Raji (cell line): Measurements from ENCODE around the gene GPC6.

ENCODE experiments used
- POLR2A ChIP-seq: IDR thresholded peaks from 2 replicates; pipeline ENCODE4 v1.6.1; 2011; ENCODE audit warnings: low read depth, low read length, control low read depth; ENCODE audit not compliant: insufficient read depth

Gene GPC6

DNA sequence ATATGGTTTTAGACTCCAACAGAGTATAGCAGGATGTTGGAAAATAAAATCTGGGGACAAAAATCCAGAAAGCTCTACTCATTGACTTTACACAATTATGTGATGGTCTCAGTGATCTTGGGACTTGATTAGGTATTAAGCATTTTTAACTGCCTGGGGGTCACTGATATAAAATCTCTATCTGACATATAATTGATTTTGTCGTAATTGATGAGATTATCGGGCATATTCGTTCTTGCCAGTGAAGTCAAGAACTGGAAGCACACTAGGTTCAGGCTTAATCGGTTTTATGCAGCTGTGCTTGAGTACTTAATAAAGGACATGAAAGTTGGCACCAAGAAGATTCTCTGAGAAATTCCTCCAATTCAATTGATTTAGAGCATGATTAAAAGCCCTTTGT, 862.1 kb downstream of the GPC6 start:
- TF ChIP-seq POLR2A: no peak

DNA sequence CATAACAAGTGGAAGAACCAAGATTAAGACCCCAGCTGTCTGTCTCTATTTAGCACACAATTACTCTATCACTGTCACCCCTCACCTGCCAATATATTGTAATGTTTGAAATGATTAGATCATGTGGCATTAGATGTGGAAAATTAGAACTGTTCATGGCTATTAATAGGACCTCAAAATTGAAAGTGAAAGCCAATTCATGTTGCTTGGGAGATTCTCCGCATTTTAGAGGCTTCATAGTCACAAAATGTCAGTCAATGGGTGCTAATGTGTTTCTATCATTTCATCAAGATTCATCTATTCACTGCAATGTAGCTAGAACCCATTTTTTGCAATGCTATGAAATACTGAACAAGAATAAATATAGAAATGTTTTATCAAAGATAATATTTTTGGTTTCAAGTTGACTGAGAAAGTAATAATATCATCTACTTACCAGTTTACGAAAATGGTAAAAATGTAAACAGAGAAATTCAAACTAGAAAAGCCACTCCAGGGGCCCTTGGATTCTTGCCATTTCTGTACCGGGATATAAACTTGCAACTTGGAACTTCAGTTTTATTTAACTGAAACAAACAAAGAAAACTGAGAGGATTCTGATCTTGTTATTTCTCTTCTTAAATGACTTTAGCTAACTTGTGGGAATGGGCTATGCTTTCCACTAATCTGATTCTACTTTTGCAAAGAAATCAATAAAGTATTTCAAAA, 864.3 kb downstream of the GPC6 start:
- TF ChIP-seq POLR2A: no peak

DNA sequence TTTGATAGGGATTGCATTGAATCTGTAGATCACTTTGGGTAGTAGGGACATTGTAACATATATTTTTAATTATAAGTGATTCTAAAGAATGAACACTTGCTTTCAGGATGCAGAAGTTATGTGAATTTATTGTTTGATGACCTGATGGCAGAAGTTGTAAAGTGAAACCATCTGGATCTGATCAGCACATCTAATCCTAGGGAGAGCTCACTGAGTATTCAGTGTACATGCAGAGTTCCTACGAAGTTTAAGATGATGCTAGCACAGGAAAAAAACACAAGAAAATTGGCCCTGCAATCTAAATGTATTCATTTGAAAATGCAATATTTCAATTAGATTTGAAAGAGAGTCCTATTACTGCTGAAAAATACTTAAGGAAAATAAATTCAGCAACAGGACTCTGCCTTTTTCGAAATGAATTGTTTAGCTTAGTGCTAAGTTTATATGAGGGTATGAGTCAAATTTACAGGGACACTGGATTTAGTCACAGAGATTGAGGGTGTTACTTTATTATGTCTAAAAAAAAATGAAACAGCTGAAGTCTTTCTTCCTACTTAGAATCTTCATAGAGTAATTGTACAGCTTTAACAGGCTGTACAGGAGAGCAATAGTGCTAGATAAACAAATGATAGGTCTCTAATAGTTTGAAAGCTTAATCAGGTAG, 867.2 kb downstream of the GPC6 start:
- no peak for TF ChIP-seq POLR2A

DNA sequence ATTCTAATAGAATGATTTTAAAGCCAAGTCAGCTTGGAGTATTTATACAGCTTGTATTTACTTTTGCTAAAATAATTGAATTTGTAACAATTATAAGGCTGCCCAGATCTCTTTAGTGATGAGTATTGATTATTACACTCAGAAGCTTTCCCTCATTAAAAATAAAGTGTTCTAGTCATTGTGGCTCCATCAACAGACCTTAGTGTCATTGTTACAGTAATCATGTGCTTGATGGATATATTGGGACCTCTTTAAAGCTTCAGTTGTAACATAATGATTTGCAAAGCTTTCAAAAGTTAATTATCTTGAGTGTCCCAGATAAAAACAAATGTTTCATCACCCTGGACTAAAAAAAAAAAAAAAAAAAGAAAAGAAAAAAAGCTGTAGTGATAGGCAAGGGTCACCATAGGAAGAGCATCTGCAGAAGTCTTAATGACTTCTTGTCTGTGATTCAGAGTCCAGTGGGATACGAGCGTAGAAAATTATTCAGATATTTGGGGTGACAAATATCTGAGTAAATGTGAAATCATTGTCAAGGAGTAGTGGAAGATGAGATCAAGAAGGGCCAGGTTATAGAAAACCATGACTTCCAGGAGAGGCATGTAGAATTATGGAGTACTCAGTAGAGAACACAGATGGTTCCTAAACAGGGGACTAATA, 883.2 kb downstream of the GPC6 start:
- no peak for TF ChIP-seq POLR2A

DNA sequence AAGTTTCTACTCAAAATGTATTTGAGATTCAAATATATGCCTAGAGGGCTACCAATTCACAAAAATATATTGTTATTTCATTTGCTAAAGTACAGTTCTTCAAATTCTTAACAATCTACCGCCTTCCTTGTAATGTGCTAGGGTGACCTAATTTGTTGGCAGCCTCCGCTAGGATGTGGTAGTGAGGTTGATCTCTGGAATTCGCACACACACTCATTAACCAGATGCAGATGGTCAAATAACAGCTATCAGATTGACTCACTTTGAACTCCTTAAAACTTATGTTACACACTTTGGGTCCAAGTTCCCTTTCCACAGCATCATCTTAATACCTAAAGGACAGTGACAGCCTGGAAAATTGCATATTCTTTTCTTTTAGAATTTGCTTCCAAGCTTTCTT, 885.6 kb downstream of the GPC6 start:
- TF ChIP-seq POLR2A: no peak

DNA sequence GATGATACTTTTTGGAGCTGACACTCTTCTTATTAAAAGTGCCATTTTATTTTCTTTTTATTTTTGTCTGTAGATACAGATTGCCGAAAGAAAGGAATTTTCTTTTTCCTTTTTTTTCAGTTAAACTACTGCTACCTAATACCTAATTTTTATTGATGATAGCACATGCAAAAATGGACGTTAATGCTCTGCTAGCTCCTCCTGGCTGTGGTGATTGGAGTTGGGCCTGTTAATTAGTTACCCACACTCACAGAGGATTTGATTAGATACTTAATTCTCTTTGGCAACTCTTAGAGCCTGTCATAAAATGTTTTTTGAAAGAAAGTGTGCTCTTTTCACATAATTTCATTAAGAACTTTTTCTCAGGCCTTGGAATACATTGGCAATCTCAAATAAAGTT, 886.1 kb downstream of the GPC6 start:
- TF ChIP-seq POLR2A: no peak

DNA sequence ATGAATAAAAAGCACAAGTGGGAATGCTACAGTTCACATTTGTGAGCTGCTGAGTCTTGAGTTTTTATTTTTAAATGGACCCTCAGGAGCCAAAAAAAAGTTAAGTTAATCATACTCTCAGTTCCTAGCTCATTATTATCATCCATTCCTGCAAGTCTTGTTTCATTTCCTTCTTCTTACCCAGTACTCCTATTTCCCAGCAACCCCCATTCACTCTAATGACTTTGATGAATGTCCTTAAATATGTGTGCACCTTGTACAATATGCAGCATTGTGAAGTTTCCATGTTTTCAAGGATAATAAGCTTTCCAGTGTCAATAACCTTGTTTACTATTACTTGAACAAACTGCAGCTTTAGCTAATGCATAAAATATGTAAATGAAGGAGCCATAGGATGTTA, 886.6 kb downstream of the GPC6 start:
- TF ChIP-seq POLR2A: no peak

DNA sequence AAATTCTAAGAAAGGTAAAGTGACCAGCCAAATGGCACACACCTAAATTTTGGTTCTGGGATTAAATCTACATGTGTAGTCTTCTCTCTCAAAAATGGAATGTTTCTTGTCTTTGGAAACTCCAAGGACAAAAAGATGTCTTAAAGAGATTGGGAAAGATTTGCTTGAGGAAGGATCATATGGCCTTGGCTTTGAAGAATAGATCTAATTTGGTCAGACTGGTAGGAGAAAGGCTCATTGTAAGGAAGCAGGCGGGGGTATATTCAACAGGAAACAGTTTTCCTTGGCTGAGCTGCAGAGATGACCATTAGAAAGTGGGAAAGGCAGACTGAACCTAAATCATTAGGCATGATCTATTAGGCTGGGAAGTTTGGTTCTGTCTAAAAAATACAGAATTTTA, 887.6 kb downstream of the GPC6 start:
- no peak for TF ChIP-seq POLR2A

DNA sequence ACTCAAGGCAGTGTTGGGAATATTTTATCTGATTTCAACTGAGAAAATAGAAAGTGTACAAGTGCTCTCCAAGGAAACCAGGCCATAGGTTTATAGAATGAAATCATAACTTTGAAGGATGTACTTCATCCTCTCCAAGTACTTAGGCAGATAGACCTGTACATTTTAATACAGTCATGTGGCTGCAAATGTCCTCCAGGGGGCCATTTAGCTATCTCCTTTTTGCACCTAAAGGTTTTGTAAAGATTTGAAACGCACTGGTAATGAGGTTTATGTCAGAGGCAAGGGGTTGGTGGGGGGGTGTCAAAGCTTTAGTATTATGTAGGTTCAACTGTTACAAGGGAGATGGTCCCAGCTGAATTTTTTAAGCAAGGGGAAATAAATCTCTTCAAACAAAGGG, 888.4 kb downstream of the GPC6 start:
- no peak for TF ChIP-seq POLR2A

DNA sequence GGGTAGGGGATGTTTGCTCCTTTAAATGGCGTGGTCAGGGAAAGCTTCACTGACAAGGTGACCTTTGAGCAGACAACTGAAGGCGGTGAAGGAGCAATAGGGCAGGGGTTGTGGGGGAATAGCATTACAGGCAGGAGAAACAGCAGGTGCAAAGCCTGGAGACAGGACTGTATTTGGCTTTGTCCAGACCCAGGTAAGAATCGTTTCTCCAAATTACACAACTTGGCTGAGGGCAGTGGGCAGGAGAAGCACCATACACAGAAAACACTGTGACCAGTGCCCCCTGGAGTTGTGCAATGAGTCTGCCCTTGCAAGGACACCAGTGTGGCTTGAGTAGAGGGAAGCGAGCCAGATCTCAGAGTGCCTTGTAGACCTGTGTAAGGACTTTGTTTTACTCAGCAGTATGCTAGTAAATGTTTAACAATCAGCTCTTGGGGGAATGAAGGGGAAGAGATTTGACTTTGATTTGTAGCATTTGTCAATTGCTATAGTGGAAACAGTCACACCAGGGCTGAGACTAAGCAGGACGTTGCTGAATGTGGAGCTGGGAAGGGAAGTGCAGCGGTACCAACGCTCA, 892.8 kb downstream of the GPC6 start:
- no peak for TF ChIP-seq POLR2A

DNA sequence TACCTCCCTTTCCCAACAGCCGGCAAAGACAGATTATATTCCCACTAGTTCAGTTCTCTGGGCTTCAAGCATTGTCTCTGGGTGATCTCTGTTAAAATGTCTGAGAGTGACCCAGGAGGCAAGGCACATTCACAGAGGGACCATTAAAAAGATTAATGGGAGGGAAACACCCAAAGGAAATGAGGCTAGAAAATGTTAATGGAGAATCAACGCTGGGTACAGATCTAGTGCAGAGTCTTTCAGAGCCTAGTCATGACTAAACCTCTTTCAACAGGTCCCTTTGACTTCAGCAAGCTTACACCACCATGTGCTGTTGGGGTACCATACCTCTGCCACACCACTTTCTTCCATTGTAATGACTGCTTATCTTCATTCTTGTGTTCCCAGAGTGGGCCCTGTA, 894.3 kb downstream of the GPC6 start:
- TF ChIP-seq POLR2A: no peak

DNA sequence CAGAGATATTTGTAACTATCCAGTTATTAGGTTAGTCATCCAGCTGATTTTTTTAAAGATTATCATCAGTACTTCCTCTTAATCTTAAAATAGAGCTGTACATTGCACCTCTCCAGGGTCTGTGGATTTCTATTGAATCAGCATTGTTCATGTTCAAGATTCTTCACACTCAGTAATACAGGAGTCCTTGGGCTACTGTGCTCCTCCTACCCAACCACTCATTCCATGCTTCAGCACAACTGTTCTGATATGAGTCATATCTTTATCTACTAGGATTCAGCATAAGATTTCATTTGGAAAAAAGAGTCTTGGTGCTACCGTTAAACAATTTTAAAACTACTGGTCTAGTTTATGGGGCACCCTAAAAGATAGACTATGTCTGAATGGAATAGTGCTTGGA, 895.1 kb downstream of the GPC6 start:
- TF ChIP-seq POLR2A: no peak

DNA sequence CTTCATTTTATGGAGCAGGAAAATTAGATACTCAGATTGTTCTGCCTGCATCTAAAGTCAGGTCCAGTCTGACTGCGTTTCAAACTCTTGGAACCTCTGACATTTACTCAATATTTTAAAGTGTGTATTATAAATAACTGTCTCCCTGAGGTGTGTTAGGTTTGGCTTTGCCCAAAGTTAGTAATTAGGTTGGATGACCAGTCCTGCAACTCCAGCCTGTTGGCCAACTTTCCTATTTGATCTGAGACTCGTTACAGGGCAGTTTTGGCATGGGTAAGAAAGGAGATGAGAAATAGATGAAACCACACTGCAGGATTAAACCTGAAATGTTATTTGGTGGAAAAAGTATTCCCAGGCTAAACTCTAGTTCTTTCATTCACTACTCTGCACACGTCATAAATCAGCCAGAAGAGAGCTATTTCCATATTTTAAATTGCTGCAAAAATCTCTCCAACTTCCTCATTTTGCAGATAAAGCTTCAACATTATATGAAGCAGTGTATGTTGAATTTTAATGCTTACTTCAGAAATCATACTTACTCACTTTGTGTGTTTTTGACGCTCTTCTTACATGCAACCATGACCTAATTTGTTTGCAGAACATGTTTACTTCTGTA, 895.8 kb downstream of the GPC6 start:
- no peak for TF ChIP-seq POLR2A

DNA sequence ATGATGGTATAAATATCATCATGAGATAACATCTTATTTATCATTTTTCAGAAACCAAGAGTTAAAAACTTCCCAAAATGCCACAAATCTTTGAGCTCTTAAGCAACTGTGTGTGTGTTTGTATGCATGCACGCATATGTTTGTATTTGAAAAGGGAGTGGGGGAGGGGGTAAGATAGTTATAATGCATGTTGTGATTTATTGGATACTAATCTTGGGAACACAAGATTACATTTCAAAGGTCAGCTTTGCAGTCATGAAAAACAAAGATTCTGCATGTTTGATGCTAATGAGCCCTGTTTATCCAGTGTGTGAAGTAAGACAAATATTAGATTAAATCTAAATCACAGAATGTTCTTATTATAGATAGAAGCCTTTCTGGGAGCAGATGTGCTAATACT, 897.0 kb downstream of the GPC6 start:
- TF ChIP-seq POLR2A: no peak

DNA sequence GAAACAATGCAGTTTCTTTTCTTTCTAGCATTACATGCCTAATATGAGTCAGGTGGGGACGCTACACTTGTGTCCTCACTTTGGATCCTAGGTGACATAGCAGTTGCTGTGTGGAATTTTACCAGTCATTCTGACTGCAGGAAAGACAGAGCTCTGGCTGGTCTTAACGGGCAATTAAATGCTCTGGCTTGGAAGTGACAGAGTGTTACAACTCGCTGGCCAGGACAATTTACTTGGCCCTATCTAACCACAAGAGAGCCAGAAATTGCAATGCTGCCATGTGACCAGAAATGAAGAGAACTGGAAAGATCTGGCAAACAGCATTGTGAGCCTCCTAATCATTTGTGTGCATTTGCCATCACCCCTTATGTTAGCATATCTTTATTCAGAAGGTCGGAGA, 901.8 kb downstream of the GPC6 start:
- TF ChIP-seq POLR2A: no peak

DNA sequence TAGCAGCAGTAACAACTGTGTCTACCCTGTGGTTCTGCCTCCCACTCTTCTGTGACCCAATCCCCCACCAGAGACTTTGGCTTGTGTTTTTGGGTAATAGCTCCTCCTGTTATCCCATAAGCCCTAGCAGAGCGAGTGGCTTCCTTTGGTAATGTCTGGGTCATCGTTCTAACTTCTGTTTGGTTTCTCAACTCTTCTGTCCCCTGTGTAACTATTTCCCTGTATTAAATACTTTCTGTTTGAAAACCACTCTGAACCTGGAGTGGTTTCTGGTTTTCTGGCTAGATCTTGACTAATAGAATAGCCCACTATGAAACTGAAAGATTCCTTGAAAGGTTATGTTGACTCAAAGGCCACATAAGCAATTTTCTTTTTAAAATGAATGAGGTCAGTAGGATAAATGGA, 902.9 kb downstream of the GPC6 start:
- no peak for TF ChIP-seq POLR2A

DNA sequence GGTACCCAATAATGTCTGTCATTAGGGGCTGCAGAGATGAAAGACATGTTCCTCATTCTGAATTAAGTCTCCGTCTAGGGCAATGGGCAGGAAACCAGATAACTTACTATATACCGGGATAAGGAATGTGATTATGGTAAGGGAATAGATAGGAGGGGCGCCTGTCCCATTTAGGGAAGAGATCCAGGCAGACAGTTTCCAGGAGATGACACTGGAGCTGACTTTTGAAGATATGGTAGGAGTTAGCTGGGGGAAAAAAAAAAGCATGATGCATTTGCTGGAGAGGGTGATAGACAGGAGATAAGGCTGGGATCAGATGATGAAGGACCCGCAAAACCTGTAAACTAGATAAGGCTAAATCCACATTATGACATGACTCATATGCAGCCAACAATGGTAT, 912.2 kb downstream of the GPC6 start:
- TF ChIP-seq POLR2A: no peak
